GM23338 (cell line): ENCODE data around the gene KCNK15. TPM values are rescaled to one million over a fixed set of nuclear protein-coding genes. Genes with fewer than 3 reads are reported as not detected.
A peak's percentile ranks its signal among the peaks of the same experiment; 100 is the strongest.

Source experiments
- ATAC-seq: fragments of 200-7000 bp; cut with Tn5 transposase; 3 replicates; pipeline ENCODE4 v1.9.1; 2020
- DNase-seq: peaks from one replicate; pipeline ENCODE4 v3.0.0-alpha.2; 2015; ENCODE audit warnings: low spot score
- H2AFZ ChIP-seq: fragments of 200-600 bp; sonication (generic); 2 replicates; pipeline ENCODE4 v1.8.0; 2016; ENCODE audit warnings: antibody characterized with exemption, mild to moderate bottlenecking, moderate library complexity
- H3F3A ChIP-seq: fragments of 200-600 bp; sonication (generic); replicated peaks from 2 replicates; pipeline ENCODE4 v1.8.0; 2017; ENCODE audit warnings: antibody characterized with exemption, mixed run types, low read depth
- H3K27ac ChIP-seq: fragments of 200-600 bp; sonication (generic); 2 replicates; pipeline ENCODE4 v1.6.1; 2016; ENCODE audit warnings: low read depth
- H3K27me3 ChIP-seq: fragments of 200-600 bp; sonication (generic); 2 replicates; pipeline ENCODE4 v1.8.0; 2016; ENCODE audit warnings: mild to moderate bottlenecking, mixed run types, moderate library complexity; ENCODE audit not compliant: insufficient read depth
- H3K36me3 ChIP-seq: fragments of 200-600 bp; sonication (generic); 2 replicates; pipeline ENCODE4 v1.8.0; 2016; ENCODE audit warnings: mild to moderate bottlenecking; ENCODE audit not compliant: insufficient read depth
- H3K4me1 ChIP-seq: fragments of 200-600 bp; sonication (generic); 2 replicates; pipeline ENCODE4 v1.8.0; 2016; ENCODE audit warnings: mild to moderate bottlenecking, moderate library complexity; ENCODE audit not compliant: insufficient read depth
- H3K4me2 ChIP-seq: fragments of 200-600 bp; sonication (generic); 2 replicates; pipeline ENCODE4 v1.7.1; 2017; ENCODE audit warnings: mixed run types
- H3K4me3 ChIP-seq: fragments of 200-600 bp; sonication (generic); 2 replicates; pipeline ENCODE4 v1.6.1; 2016; ENCODE audit warnings: mixed run types
- H3K79me2 ChIP-seq: fragments of 200-600 bp; sonication (generic); replicated peaks from 2 replicates; pipeline ENCODE4 v1.8.0; 2017; ENCODE audit warnings: mild to moderate bottlenecking; ENCODE audit not compliant: insufficient read depth
- H3K9me2 ChIP-seq: fragments of 200-600 bp; sonication (generic); 2 replicates; pipeline ENCODE4 v1.8.0; 2017; ENCODE audit not compliant: insufficient read depth
- H4K20me1 ChIP-seq: fragments of 200-600 bp; sonication (generic); replicated peaks from 2 replicates; pipeline ENCODE4 v1.8.0; 2017; ENCODE audit warnings: mild to moderate bottlenecking; ENCODE audit not compliant: insufficient read depth
- H3K27ac Mint-ChIP-seq: 2 replicates; pipeline ENCODE4 v1.8.0; 2020; ENCODE audit warnings: inconsistent platforms, mild to moderate bottlenecking, moderate library complexity, mixed read lengths
- H3K27me3 Mint-ChIP-seq: 3 replicates; pipeline ENCODE4 v1.8.0; 2022; ENCODE audit warnings: low read depth, mild to moderate bottlenecking, moderate library complexity, mixed read lengths, inconsistent platforms; ENCODE audit not compliant: insufficient read depth, poor library complexity
- H3K36me3 Mint-ChIP-seq: 3 replicates; pipeline ENCODE4 v1.8.0; 2021; ENCODE audit warnings: low read depth, mild to moderate bottlenecking, inconsistent platforms, moderate library complexity, mixed read lengths
- H3K4me1 Mint-ChIP-seq: 3 replicates; pipeline ENCODE4 v1.8.0; 2020; ENCODE audit warnings: mild to moderate bottlenecking, inconsistent platforms, mixed read lengths
- H3K4me3 Mint-ChIP-seq: 3 replicates; pipeline ENCODE4 v1.8.0; 2021; ENCODE audit warnings: moderate library complexity, mild to moderate bottlenecking, inconsistent platforms, mixed read lengths
- H3K9me3 Mint-ChIP-seq: 3 replicates; pipeline ENCODE4 v1.8.0; 2020; ENCODE audit warnings: moderate library complexity, mild to moderate bottlenecking, inconsistent platforms, mixed read lengths
- EZH2phosphoT487 ChIP-seq: fragments of 200-600 bp; sonication (generic); IDR thresholded peaks from one replicate; pipeline ENCODE4 v1.8.1; 2018; ENCODE audit warnings: antibody characterized with exemption; ENCODE audit not compliant: unreplicated experiment
- JUNB ChIP-seq: IDR thresholded peaks from one replicate; pipeline ENCODE4 v1.6.1; 2016; ENCODE audit warnings: antibody characterized with exemption; ENCODE audit not compliant: unreplicated experiment
- POLR2AphosphoS5 ChIP-seq: IDR thresholded peaks from 2 replicates; pipeline ENCODE4 v1.6.1; 2016; ENCODE audit warnings: antibody characterized with exemption, low read depth
- polyA plus RNA-seq: library from polyadenylated mRNA; unstranded; fragments of >200 nt; fragmentation: Nextera tagmentation; extraction: Ambion mirVana; gene quantifications from 2 replicates; pipeline ENCODE4 v1.2.1, GENCODE V29; 2016
- total RNA-seq: library from RNA; depleted of rRNA; stranded (reverse); fragments of >200 nt; shearing (Covaris generic); gene quantifications from 2 replicates; pipeline ENCODE4 v1.2.3, GENCODE V29; 2014
- TF ChIP-seq, protein P1 (sequence below), 2 experiments: fragments of 200-600 bp in 1 of 2; sonication (generic) in 1 of 2; conservative IDR thresholded peaks; 2 replicates each; pipeline versions ENCODE4 v1.5.1 to v1.6.1; 2016 to 2017; ENCODE audit warnings: antibody characterized with exemption in 2 of 2, low read depth in 2 of 2, mild to moderate bottlenecking in 2 of 2, moderate library complexity in 1 of 2

The KCNK15 gene
- total and polyA plus RNA-seq, 2 experiments from 2014 or later, result 0.63 to 3.3 TPM

DNA sequence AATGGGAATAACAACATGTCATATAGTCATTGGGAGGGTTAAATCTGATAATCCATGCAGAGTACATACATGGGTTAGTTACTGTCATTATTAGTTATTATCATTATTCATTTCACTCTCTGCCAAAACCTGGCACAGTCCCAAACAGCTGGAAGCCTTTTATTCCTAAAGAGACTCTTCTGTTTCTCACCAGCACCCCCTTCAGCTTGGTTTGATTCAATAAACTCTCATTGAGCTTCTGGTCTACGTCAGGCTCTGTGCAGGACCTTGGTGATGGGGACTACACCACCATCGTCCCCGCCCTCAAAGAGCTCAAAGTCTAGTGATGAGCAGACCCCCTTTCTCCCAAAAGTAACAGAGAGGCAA is 2.3 kb downstream of the KCNK15 start:
- peaks cover 25% of the 10 kb centered on the region for H3K27me3 ChIP-seq

DNA sequence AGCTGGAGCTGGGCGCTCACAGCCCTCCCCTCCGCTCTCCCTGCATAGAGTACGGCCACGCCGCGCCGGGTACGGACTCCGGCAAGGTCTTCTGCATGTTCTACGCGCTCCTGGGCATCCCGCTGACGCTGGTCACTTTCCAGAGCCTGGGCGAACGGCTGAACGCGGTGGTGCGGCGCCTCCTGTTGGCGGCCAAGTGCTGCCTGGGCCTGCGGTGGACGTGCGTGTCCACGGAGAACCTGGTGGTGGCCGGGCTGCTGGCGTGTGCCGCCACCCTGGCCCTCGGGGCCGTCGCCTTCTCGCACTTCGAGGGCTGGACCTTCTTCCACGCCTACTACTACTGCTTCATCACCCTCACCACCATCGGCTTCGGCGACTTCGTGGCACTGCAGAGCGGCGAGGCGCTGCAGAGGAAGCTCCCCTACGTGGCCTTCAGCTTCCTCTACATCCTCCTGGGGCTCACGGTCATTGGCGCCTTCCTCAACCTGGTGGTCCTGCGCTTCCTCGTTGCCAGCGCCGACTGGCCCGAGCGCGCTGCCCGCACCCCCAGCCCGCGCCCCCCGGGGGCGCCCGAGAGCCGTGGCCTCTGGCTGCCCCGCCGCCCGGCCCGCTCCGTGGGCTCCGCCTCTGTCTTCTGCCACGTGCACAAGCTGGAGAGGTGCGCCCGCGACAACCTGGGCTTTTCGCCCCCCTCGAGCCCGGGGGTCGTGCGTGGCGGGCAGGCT is 4.6 kb downstream of the KCNK15 start:
- Histone ChIP-seq H3F3A (peaks cover 16% of the 10 kb centered on the region), H3K4me1 (peaks cover 15% of the 10 kb centered on the region), H2AFZ (no peak overlapping the region), H3K36me3 (no peaks in the 10 kb centered on the region), H3K9me2 (no peaks in the 10 kb centered on the region), H3K27ac (no peak overlapping the region), H3K4me3 (no peak overlapping the region), H3K79me2 (no peaks in the 10 kb centered on the region), H4K20me1 (no peaks in the 10 kb centered on the region), H3K27me3 (peaks cover 18% of the 10 kb centered on the region), H3K4me2 (no peak overlapping the region)
- TF ChIP-seq, protein P1, sequence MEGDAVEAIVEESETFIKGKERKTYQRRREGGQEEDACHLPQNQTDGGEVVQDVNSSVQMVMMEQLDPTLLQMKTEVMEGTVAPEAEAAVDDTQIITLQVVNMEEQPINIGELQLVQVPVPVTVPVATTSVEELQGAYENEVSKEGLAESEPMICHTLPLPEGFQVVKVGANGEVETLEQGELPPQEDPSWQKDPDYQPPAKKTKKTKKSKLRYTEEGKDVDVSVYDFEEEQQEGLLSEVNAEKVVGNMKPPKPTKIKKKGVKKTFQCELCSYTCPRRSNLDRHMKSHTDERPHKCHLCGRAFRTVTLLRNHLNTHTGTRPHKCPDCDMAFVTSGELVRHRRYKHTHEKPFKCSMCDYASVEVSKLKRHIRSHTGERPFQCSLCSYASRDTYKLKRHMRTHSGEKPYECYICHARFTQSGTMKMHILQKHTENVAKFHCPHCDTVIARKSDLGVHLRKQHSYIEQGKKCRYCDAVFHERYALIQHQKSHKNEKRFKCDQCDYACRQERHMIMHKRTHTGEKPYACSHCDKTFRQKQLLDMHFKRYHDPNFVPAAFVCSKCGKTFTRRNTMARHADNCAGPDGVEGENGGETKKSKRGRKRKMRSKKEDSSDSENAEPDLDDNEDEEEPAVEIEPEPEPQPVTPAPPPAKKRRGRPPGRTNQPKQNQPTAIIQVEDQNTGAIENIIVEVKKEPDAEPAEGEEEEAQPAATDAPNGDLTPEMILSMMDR (conservative IDR thresholded peaks at IDR 0.05; ENCODE audit: low read depth in 2 of 2), result peak; percentile 50 to 64
- TF ChIP-seq JUNB, result no peak
- H3K9me3 Mint-ChIP-seq, result no peaks in the 10 kb centered on the region
- DNase-seq, result peak; percentile 56
- H3K27me3 Mint-ChIP-seq, result peaks cover 29% of the 10 kb centered on the region
- H3K27ac Mint-ChIP-seq, result no peak overlapping the region
- no peak overlapping the region for H3K4me3 Mint-ChIP-seq
- peaks cover 22% of the 10 kb centered on the region for H3K4me1 Mint-ChIP-seq
- peaks cover 4% of the 10 kb centered on the region; the same call in 2 of the 3 replicates for H3K36me3 Mint-ChIP-seq
- ATAC-seq, result peak; percentile 7; the same call in 2 of the 3 replicates

More for the DNA sequence above, 2.3 kb downstream of the KCNK15 start:
- Mint-ChIP-seq H3K4me1 (peaks cover 21% of the 10 kb centered on the region), H3K27ac (no peak overlapping the region), H3K9me3 (no peaks in the 10 kb centered on the region), H3K27me3 (peaks cover 36% of the 10 kb centered on the region), H3K36me3 (no peaks in the 10 kb centered on the region), H3K4me3 (no peak overlapping the region)
- Histone ChIP-seq H3K4me3 (no peak overlapping the region), H3K4me1 (peaks cover 15% of the 10 kb centered on the region), H3K79me2 (no peaks in the 10 kb centered on the region), H4K20me1 (no peaks in the 10 kb centered on the region), H3K36me3 (no peaks in the 10 kb centered on the region), H3K27ac (no peak overlapping the region), H3F3A (peaks cover 22% of the 10 kb centered on the region), H3K4me2 (no peak overlapping the region), H2AFZ (no peak overlapping the region), H3K9me2 (no peaks in the 10 kb centered on the region)
- ATAC-seq (no peak), DNase-seq (no peak)
- TF ChIP-seq EZH2phosphoT487 (no peak), POLR2AphosphoS5 (no peak)
- TF ChIP-seq, protein P1 (conservative IDR thresholded peaks at IDR 0.05; ENCODE audit: low read depth in 2 of 2), result 0 out of 4 replicates have a peak, but pooled peaks of 1 of the 2 experiments have one; percentile 5
